PC-3 (cell line): ENCODE results near the gene CNST. TPM values are rescaled to one million over a fixed set of nuclear protein-coding genes. Genes with fewer than 3 reads are reported as not detected.
A peak's percentile ranks its signal among the peaks of the same experiment; 100 is the strongest.
"Not testable (repeated sequence)": the region's sequence is repeated elsewhere in the genome, so short reads cannot be mapped to it uniquely, and the experiment has no call there.

Source experiments
- ATAC-seq: fragments of 200-7000 bp; cut with Tn5 transposase; 2 replicates; pipeline ENCODE4 v1.9.1; 2020; ENCODE audit warnings: mild to moderate bottlenecking, moderate library complexity
- BruUV-seq: library from RNA; stranded (reverse); fragments of 400-500 nt; replicated peaks from 2 replicates; lab custom pipeline; 2021; lab: Mats Ljungman, UMichigan
- CTCF ChIA-PET: fragments of 300-600 bp; sonication (Branson Sonifier 250); formaldehyde crosslinking; loops from one replicate; lab custom pipeline; 2022; ENCODE audit warnings: antibody characterized with exemption; lab: Charles Lee
- POLR2A ChIA-PET: fragments of 300-600 bp; sonication (Branson Sonifier 250); formaldehyde crosslinking; loops from one replicate; lab custom pipeline; 2022; ENCODE audit warnings: antibody characterized with exemption; ENCODE audit not compliant: unreplicated experiment; lab: Charles Lee
- DNase-seq: peaks from one replicate; pipeline ENCODE4 v3.0.0-alpha.2; 2015
- H2AFZ ChIP-seq: fragments of 300-600 bp; sonication (generic); 2 replicates; pipeline ENCODE4 v1.6.0; 2016; ENCODE audit warnings: antibody characterized with exemption, low read length
- H3F3A ChIP-seq: fragments of 300-600 bp; sonication (generic); one replicate; pipeline ENCODE4 v1.6.0; 2017; ENCODE audit warnings: antibody characterized with exemption, low read length, control low read depth, mild to moderate bottlenecking; ENCODE audit not compliant: unreplicated experiment
- H3K27ac ChIP-seq: fragments of 300-600 bp; sonication (generic); 2 replicates; pipeline ENCODE4 v1.5.1; 2016; ENCODE audit warnings: mild to moderate bottlenecking, low read length
- H3K27me3 ChIP-seq: fragments of 300-600 bp; sonication (generic); 2 replicates; pipeline ENCODE4 v1.6.1; 2016; ENCODE audit warnings: low read length, mixed read lengths
- H3K36me3 ChIP-seq: fragments of 300-600 bp; sonication (generic); 2 replicates; pipeline ENCODE4 v1.6.1; 2016; ENCODE audit warnings: low read depth, mixed run types, low read length, mixed read lengths
- H3K4me1 ChIP-seq: fragments of 300-600 bp; sonication (generic); 2 replicates; pipeline ENCODE4 v1.5.1; 2016; ENCODE audit warnings: low read length; ENCODE audit not compliant: insufficient read depth
- H3K4me2 ChIP-seq: fragments of 300-600 bp; sonication (generic); 2 replicates; pipeline ENCODE4 v1.6.0; 2016; ENCODE audit warnings: low read length
- H3K4me3 ChIP-seq: fragments of 300-600 bp; sonication (generic); 2 replicates; pipeline ENCODE4 v1.5.1; 2016; ENCODE audit warnings: mild to moderate bottlenecking, low read length, mixed read lengths
- H3K79me2 ChIP-seq: fragments of 300-600 bp; sonication (generic); 2 replicates; pipeline ENCODE4 v1.6.1; 2017; ENCODE audit warnings: low read length, mixed read lengths
- H3K9ac ChIP-seq: fragments of 300-600 bp; sonication (generic); 2 replicates; pipeline ENCODE4 v1.6.0; 2016; ENCODE audit warnings: mild to moderate bottlenecking, low read length
- H3K9me2 ChIP-seq: fragments of 300-600 bp; sonication (generic); replicated peaks from 2 replicates; pipeline ENCODE4 v1.6.1; 2016; ENCODE audit warnings: mixed run types, low read length, mixed read lengths
- H3K9me3 ChIP-seq: fragments of 300-600 bp; sonication (generic); 2 replicates; pipeline ENCODE4 v1.6.1; 2016; ENCODE audit warnings: low read length, mixed read lengths
- H4K20me1 ChIP-seq: fragments of 300-600 bp; sonication (generic); 2 replicates; pipeline ENCODE4 v1.6.1; 2016; ENCODE audit warnings: low read length, mixed read lengths
- CTCF ChIP-seq: fragments of 300-600 bp; sonication (generic); conservative IDR thresholded peaks from 2 replicates; pipeline ENCODE4 v1.5.1; 2017; ENCODE audit warnings: antibody characterized with exemption, low read depth, mild to moderate bottlenecking, low read length
- EZH2 ChIP-seq: fragments of 300-600 bp; sonication (generic); IDR thresholded peaks from one replicate; pipeline ENCODE4 v1.6.1; 2017; ENCODE audit warnings: antibody characterized with exemption, mild to moderate bottlenecking, low read length; ENCODE audit not compliant: unreplicated experiment
- EZH2phosphoT487 ChIP-seq: fragments of 300-600 bp; sonication (generic); IDR thresholded peaks from 2 replicates; pipeline ENCODE4 v1.6.1; 2018; ENCODE audit warnings: mild to moderate bottlenecking, antibody characterized with exemption, low read length, borderline replicate concordance
- intact Hi-C: fragments of 100-400 bp; cut with micrococcal nuclease; formaldehyde crosslinking; loops from 2 replicates; pipeline ENCODE4 v1.9.0; 2023
- total RNA-seq: library from RNA; depleted of rRNA; stranded (reverse); fragments of >200 nt; gene quantifications from 2 replicates; pipeline ENCODE4 v1.2.3, GENCODE V29; 2014

CNST gene
- total RNA-seq, 1 experiment from 2014 or later: 13.5 TPM

GRCh38 chr1:246567646-246568235 is 1.5 kb downstream of the CNST start:
- Histone ChIP-seq H3K4me1 (peaks cover 31% of the 10 kb centered on the region), H3K9me3 (no peaks in the 10 kb centered on the region), H4K20me1 (peaks cover 14% of the 10 kb centered on the region; the same call in 1 of the 2 replicates), H3K27me3 (no peaks in the 10 kb centered on the region), H3K9ac (peak overlapping the region; percentile 89), H3K4me3 (peak overlapping the region; percentile 88), H3K79me2 (peaks cover 93% of the 10 kb centered on the region), H3F3A (no peaks in the 10 kb centered on the region), H3K36me3 (no peaks in the 10 kb centered on the region; the same call in 1 of the 2 replicates), H3K9me2 (no peaks in the 10 kb centered on the region), H3K27ac (no peak overlapping the region), H2AFZ (peak overlapping the region; percentile 84), H3K4me2 (peak overlapping the region; percentile 88)
- DNase-seq (no peak), ATAC-seq (no peak)
- BruUV-seq: no TSS peak
- intact Hi-C loops: loop anchor here (2.0 to 10.0 kb wide), 2 partner anchors 49 to 187 kb away; no protein-coding TSS in a partner anchor
- ChIA-PET CTCF (no interaction called here), POLR2A (interaction anchor here (0.6 kb wide), 1 partner anchor 130 kb away, joined by 4 read pairs; no protein-coding TSS in a partner anchor)
- TF ChIP-seq CTCF (no peak), EZH2phosphoT487 (no peak), EZH2 (no peak)

GRCh38 chr1:246569248-246570238 is 3.3 kb downstream of the CNST start:
- Histone ChIP-seq H3F3A (no peaks in the 10 kb centered on the region), H3K27me3 (no peaks in the 10 kb centered on the region), H3K9me3 (no peaks in the 10 kb centered on the region), H3K79me2 (peaks cover 89% of the 10 kb centered on the region), H3K4me1 (peaks cover 25% of the 10 kb centered on the region), H3K9me2 (no peaks in the 10 kb centered on the region), H3K4me2 (peak overlapping the region; percentile 61), H3K36me3 (no peaks in the 10 kb centered on the region), H3K9ac (peak overlapping the region; percentile 56), H3K4me3 (peak overlapping the region; percentile 39; the same call in 1 of the 2 replicates), H3K27ac (peak overlapping the region; percentile 85), H4K20me1 (peaks cover 5% of the 10 kb centered on the region; the same call in 1 of the 2 replicates), H2AFZ (peak overlapping the region; percentile 17)
- ChIA-PET POLR2A (no interaction called here), CTCF (no interaction called here)
- ATAC-seq (peak; percentile 40), DNase-seq (peak; percentile 88)
- intact Hi-C loops: loop anchor here (1.0 to 10.0 kb wide), 2 partner anchors 40 to 185 kb away; no protein-coding TSS in a partner anchor
- TF ChIP-seq CTCF (no peak), EZH2 (no peak), EZH2phosphoT487 (no peak)
- no TSS peak for BruUV-seq

- DNase-seq, H4K20me1 ChIP-seq, H2AFZ ChIP-seq, POLR2A ChIA-PET, H3F3A ChIP-seq, H3K27ac ChIP-seq, H3K4me2 ChIP-seq, BruUV-seq, H3K4me3 ChIP-seq, intact Hi-C loops, H3K9me3 ChIP-seq, H3K9me2 ChIP-seq, ATAC-seq, H3K36me3 ChIP-seq, H3K9ac ChIP-seq, CTCF ChIA-PET, H3K27me3 ChIP-seq: not testable (repeated sequence)
- H3K79me2 ChIP-seq: peaks cover 82% of the 10 kb centered on the region
- H3K4me1 ChIP-seq: peaks cover 25% of the 10 kb centered on the region
Measured at GRCh38 chr1:246571309-246571708, 5.1 kb downstream of the CNST start.
